Mesenchymal stem cell (in vitro differentiated cells and primary cell): ENCODE measurements around the gene PMF1.

ENCODE experiments used
- DNase-seq: peaks from one replicate; pipeline ENCODE4 v3.0.0-alpha.2; 2013
- H2AFZ ChIP-seq: one replicate; pipeline ENCODE4 v1.6.1; 2013; ENCODE audit warnings: low read depth, mild to moderate bottlenecking, control low read depth, inconsistent platforms, low read length, moderate library complexity
- H2AK5ac ChIP-seq: 2 replicates; pipeline ENCODE4 v1.6.1; 2013; ENCODE audit warnings: low read length, moderate library complexity, mild to moderate bottlenecking, inconsistent platforms; ENCODE audit not compliant: severe bottlenecking
- H2BK120ac ChIP-seq: one replicate; pipeline ENCODE4 v1.6.1; 2013; ENCODE audit warnings: low read depth, mild to moderate bottlenecking, inconsistent platforms, low read length, moderate library complexity
- H2BK12ac ChIP-seq, 2 experiments: one replicate each; pipeline ENCODE4 v1.6.1; 2013; ENCODE audit warnings: inconsistent platforms in 2 of 2, low read length in 2 of 2, mild to moderate bottlenecking in 2 of 2, moderate library complexity in 2 of 2, control low read depth in 1 of 2
- H2BK15ac ChIP-seq: one replicate; pipeline ENCODE4 v1.6.1; 2013; ENCODE audit warnings: mild to moderate bottlenecking, low read depth, inconsistent platforms; ENCODE audit not compliant: poor library complexity, severe bottlenecking
- H2BK5ac ChIP-seq: 2 replicates; pipeline ENCODE4 v1.6.1; 2013; ENCODE audit warnings: low read depth, mild to moderate bottlenecking, low read length, control low read depth, inconsistent platforms; ENCODE audit not compliant: poor library complexity, severe bottlenecking
- H3K14ac ChIP-seq, 2 experiments: one replicate each; pipeline ENCODE4 v1.6.1; 2013; ENCODE audit warnings: inconsistent platforms in 2 of 2, low read length in 2 of 2, control low read depth in 1 of 2, mild to moderate bottlenecking in 1 of 2, moderate library complexity in 1 of 2
- H3K18ac ChIP-seq, 2 experiments: one replicate each; pipeline ENCODE4 v1.6.1; 2013; ENCODE audit warnings: inconsistent platforms in 2 of 2, low read length in 2 of 2, control low read depth in 1 of 2, low read depth in 1 of 2, mild to moderate bottlenecking in 1 of 2
- H3K23ac ChIP-seq, 2 experiments: one replicate each; pipeline ENCODE4 v1.6.1; 2013; ENCODE audit warnings: inconsistent platforms in 2 of 2, low read length in 2 of 2, mild to moderate bottlenecking in 2 of 2, moderate library complexity in 2 of 2, control low read depth in 1 of 2
- H3K27ac ChIP-seq: 2 replicates; pipeline ENCODE4 v1.5.1; 2013; ENCODE audit warnings: mild to moderate bottlenecking, moderate library complexity, low read length, control low read depth, inconsistent platforms; ENCODE audit not compliant: poor library complexity, severe bottlenecking
- H3K27me3 ChIP-seq, 2 experiments: 2 replicates each; pipeline versions ENCODE4 v1.6.1 to v1.7.0; 2013; ENCODE audit warnings: low read length in 2 of 2, mild to moderate bottlenecking in 2 of 2, moderate library complexity in 2 of 2, control low read depth in 1 of 2, inconsistent platforms in 1 of 2; ENCODE audit not compliant: control insufficient read depth in 1 of 2, insufficient read depth in 1 of 2
- H3K36me3 ChIP-seq, 2 experiments: 2 replicates each; pipeline versions ENCODE4 v1.6.1 to v1.7.0; 2013; ENCODE audit warnings: low read length in 2 of 2, control low read depth in 1 of 2, inconsistent platforms in 1 of 2, low read depth in 1 of 2, mild to moderate bottlenecking in 1 of 2; ENCODE audit not compliant: insufficient read depth in 2 of 2, control insufficient read depth in 1 of 2
- H3K4ac ChIP-seq, 2 experiments: one replicate each; pipeline ENCODE4 v1.6.1; 2013; ENCODE audit warnings: inconsistent platforms in 2 of 2, low read length in 2 of 2, mild to moderate bottlenecking in 2 of 2, moderate library complexity in 2 of 2, control low read depth in 1 of 2, low read depth in 1 of 2
- H3K4me1 ChIP-seq: 2 replicates; pipeline ENCODE4 v1.6.1; 2013; ENCODE audit warnings: low read depth, low read length, control low read depth; ENCODE audit not compliant: control insufficient read depth, insufficient read depth
- H3K4me2 ChIP-seq: 2 replicates; pipeline ENCODE4 v1.6.1; 2013; ENCODE audit warnings: low read length, mild to moderate bottlenecking, inconsistent platforms; ENCODE audit not compliant: poor library complexity, severe bottlenecking
- H3K4me3 ChIP-seq, 2 experiments: 2 replicates each; pipeline versions ENCODE4 v1.5.1 to v1.7.0; 2013; ENCODE audit warnings: low read length in 2 of 2, mild to moderate bottlenecking in 2 of 2, control low read depth in 1 of 2, low read depth in 1 of 2; ENCODE audit not compliant: insufficient read depth in 1 of 2
- H3K79me1 ChIP-seq: replicated peaks from 2 replicates; pipeline ENCODE4 v1.6.1; 2013; ENCODE audit warnings: mild to moderate bottlenecking, control low read depth, low read length, inconsistent platforms; ENCODE audit not compliant: poor library complexity, severe bottlenecking
- H3K9ac ChIP-seq: 2 replicates; pipeline ENCODE4 v1.7.0; 2013; ENCODE audit warnings: mild to moderate bottlenecking, low read length, moderate library complexity
- H3K9me3 ChIP-seq: 2 replicates; pipeline ENCODE4 v1.7.0; 2013; ENCODE audit warnings: mild to moderate bottlenecking, low read length; ENCODE audit not compliant: control insufficient read depth
- H4K8ac ChIP-seq: one replicate; pipeline ENCODE4 v1.6.1; 2013; ENCODE audit warnings: inconsistent platforms, mild to moderate bottlenecking, low read length, moderate library complexity
- H4K91ac ChIP-seq: one replicate; pipeline ENCODE4 v1.6.1; 2013; ENCODE audit warnings: mild to moderate bottlenecking, low read length, inconsistent platforms
- WGBS: methylation state at CpG from one replicate; pipeline ENCODE4 v1.1.7; 2013; ENCODE audit warnings: mixed read lengths; 5-methylcytosine and 5-hydroxymethylcytosine counted together

PMF1 gene

DNA sequence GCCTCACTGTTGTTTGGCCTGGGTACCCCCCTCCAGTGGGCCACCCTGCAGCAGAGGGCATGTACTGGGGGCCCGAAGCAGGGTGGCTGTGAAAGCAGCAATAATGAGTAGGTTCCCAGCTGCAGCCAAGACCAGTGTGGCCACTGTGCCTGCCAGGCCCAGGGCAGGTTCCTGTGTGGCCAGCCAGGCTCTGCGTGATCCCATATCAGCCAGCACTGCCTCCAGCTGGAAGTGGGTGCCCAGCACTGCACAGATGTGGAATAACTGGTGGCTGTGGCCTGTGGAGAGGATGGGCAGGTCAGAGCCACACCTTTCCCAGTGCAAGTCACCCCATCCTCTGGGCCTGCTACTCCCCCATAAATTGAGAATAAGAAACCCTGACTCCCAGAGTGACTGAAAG is 31.3 kb downstream of the PMF1 start:
- no peak overlapping the region for H2BK5ac ChIP-seq
- no peak overlapping the region for H4K8ac ChIP-seq
- H3K79me1 ChIP-seq, result no peaks in the 10 kb centered on the region
- no peak overlapping the region for H2BK12ac ChIP-seq
- no peak overlapping the region for H3K9ac ChIP-seq
- peaks cover 21% of the 10 kb centered on the region for H3K4me1 ChIP-seq
- H3K36me3 ChIP-seq, result peaks cover 9 to 52% of the 10 kb centered on the region in 2 experiments
- H3K18ac ChIP-seq, result no peak overlapping the region
- H3K27ac ChIP-seq, result no peak overlapping the region
- H3K27me3 ChIP-seq, result peaks cover 0 to 30% of the 10 kb centered on the region in 2 experiments
- H3K9me3 ChIP-seq, result no peaks in the 10 kb centered on the region
- H2AFZ ChIP-seq, result no peak overlapping the region
- H2BK120ac ChIP-seq, result no peak overlapping the region
- no peak overlapping the region for H3K14ac ChIP-seq
- no peak overlapping the region for H4K91ac ChIP-seq
- no peak overlapping the region for H3K23ac ChIP-seq
- no peak for DNase-seq
- no peak overlapping the region for H3K4me2 ChIP-seq
- H3K4ac ChIP-seq, result no peak overlapping the region
- no peak overlapping the region for H2AK5ac ChIP-seq
- WGBS, result 96% methylated on average over 2 of the region's 2 CpGs
- no peak overlapping the region for H3K4me3 ChIP-seq
- no peak overlapping the region for H2BK15ac ChIP-seq

DNA sequence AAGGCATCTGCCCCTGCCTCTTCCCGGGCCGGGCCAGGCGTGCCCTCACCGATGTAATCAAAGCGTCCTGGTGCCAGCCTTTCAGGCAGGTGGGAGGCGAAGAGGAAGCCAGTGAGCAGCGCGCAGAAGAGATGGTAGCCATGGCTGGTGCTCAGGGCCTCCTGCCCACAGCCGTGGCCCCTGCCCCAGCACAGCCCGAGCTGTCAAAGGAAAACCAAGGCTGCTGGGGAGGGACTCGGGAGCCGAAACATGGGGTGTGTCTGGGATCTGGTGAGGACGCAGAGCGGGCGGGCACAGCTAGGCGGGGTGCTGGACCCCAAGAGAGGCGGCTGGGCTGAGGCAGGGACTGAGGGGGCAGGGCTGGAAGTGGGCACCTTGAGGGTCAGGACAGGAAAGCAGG is 31.9 kb downstream of the PMF1 start:
- no peak overlapping the region for H2BK5ac ChIP-seq
- peaks cover 10 to 52% of the 10 kb centered on the region in 2 experiments for H3K36me3 ChIP-seq
- H4K91ac ChIP-seq, result no peak overlapping the region
- H3K4ac ChIP-seq, result no peak overlapping the region
- no peak for DNase-seq
- H2BK120ac ChIP-seq, result no peak overlapping the region
- no peak overlapping the region for H2AFZ ChIP-seq
- H3K14ac ChIP-seq, result no peak overlapping the region
- H2BK15ac ChIP-seq, result no peak overlapping the region
- no peak overlapping the region for H3K9ac ChIP-seq
- WGBS, result 95% methylated on average over 17 of the region's 17 CpGs
- H3K9me3 ChIP-seq, result no peaks in the 10 kb centered on the region
- H3K4me2 ChIP-seq, result no peak overlapping the region
- no peak overlapping the region for H3K27ac ChIP-seq
- no peak overlapping the region for H3K18ac ChIP-seq
- H3K79me1 ChIP-seq, result no peaks in the 10 kb centered on the region
- peaks cover 21% of the 10 kb centered on the region for H3K4me1 ChIP-seq
- H3K27me3 ChIP-seq, result peaks cover 0 to 30% of the 10 kb centered on the region in 2 experiments
- no peak overlapping the region for H4K8ac ChIP-seq
- H2BK12ac ChIP-seq, result no peak overlapping the region
- H3K23ac ChIP-seq, result no peak overlapping the region
- no peak overlapping the region for H3K4me3 ChIP-seq
- no peak overlapping the region for H2AK5ac ChIP-seq

GRCh38 chr1:156245451-156246232 is 32.8 kb downstream of the PMF1 start:
- no peak overlapping the region for H3K23ac ChIP-seq
- no peak overlapping the region for H3K4ac ChIP-seq
- no peaks in the 10 kb centered on the region for H3K79me1 ChIP-seq
- H2AK5ac ChIP-seq, result no peak overlapping the region
- DNase-seq, result no peak
- H4K91ac ChIP-seq, result no peak overlapping the region
- peaks cover 19 to 57% of the 10 kb centered on the region in 2 experiments for H3K36me3 ChIP-seq
- H3K14ac ChIP-seq, result no peak overlapping the region
- 90% methylated on average over 67 of the region's 69 CpGs for WGBS
- H2BK15ac ChIP-seq, result no peak overlapping the region
- peak overlapping the region in 1 of 2 experiments; percentile 48 for H3K4me3 ChIP-seq
- H2AFZ ChIP-seq, result no peak overlapping the region
- no peak overlapping the region for H3K9ac ChIP-seq
- no peak overlapping the region for H2BK12ac ChIP-seq
- H3K4me2 ChIP-seq, result no peak overlapping the region
- peaks cover 0 to 30% of the 10 kb centered on the region in 2 experiments for H3K27me3 ChIP-seq
- no peak overlapping the region for H2BK5ac ChIP-seq
- no peak overlapping the region for H3K18ac ChIP-seq
- H3K27ac ChIP-seq, result no peak overlapping the region
- no peaks in the 10 kb centered on the region for H3K9me3 ChIP-seq
- no peak overlapping the region for H2BK120ac ChIP-seq
- H4K8ac ChIP-seq, result no peak overlapping the region
- peaks cover 21% of the 10 kb centered on the region for H3K4me1 ChIP-seq

DNA sequence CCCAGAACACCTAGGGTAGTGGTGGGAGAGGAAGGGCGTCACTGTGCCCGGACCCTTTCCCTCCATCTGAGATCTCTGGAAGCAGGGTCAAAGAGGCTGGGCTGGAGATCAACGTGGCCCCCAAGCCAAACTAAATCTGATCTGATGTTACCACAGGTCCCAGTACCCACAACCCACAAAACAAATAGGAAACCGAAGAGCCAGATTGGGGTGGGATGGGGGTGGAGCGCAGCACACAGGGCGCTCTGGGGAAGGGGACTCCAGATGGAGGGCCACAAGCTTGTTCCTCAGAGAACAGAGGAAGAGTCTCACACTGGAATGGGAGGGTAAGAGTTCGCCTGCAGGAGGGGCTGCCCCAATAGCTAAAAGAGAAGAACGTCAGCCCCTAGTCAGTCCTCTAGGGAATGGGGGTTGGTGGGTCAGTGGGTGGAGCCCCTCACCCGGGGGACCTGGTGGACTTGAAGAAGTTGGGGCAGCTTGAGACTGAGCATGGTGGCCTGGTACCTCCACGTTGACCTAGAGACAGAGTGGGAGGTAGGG is 33.5 kb downstream of the PMF1 start:
- WGBS, result 76% methylated on average over 7 of the region's 10 CpGs
- Histone ChIP-seq H2BK120ac (no peak overlapping the region), H3K4ac (no peak overlapping the region), H3K27me3 (peaks cover 0 to 30% of the 10 kb centered on the region in 2 experiments), H3K23ac (no peak overlapping the region), H3K4me3 (peak overlapping the region in 1 of 2 experiments; percentile 48), H2BK5ac (no peak overlapping the region), H2BK12ac (no peak overlapping the region), H3K79me1 (no peaks in the 10 kb centered on the region), H3K36me3 (peaks cover 26 to 60% of the 10 kb centered on the region in 2 experiments), H4K91ac (no peak overlapping the region), H4K8ac (no peak overlapping the region), H3K9ac (no peak overlapping the region), H2BK15ac (no peak overlapping the region), H3K18ac (no peak overlapping the region), H3K4me1 (peaks cover 14% of the 10 kb centered on the region), H2AFZ (no peak overlapping the region), H3K27ac (no peak overlapping the region), H3K14ac (no peak overlapping the region), H3K4me2 (no peak overlapping the region), H2AK5ac (no peak overlapping the region), H3K9me3 (no peaks in the 10 kb centered on the region)
- no peak for DNase-seq
